HepG2 (cell line): ENCODE data around the gene FGF18. TPM values are rescaled to one million over a fixed set of nuclear protein-coding genes. Genes with fewer than 3 reads are reported as not detected.

ENCODE experiments used
- ATAC-seq: fragments of 200-7000 bp; cut with Tn5 transposase; 3 replicates; pipeline ENCODE4 v1.9.1; 2020; ENCODE audit warnings: mild to moderate bottlenecking, moderate library complexity
- BruUV-seq: library from RNA; stranded (reverse); fragments of 400-500 nt; replicated peaks from 2 replicates; lab custom pipeline; 2021; lab: Mats Ljungman, UMichigan
- CTCF ChIA-PET: fragments of 300-600 bp; formaldehyde crosslinking; extraction: SDS; loops from one replicate; lab custom pipeline; 2021; ENCODE audit warnings: low total read pairs, inconsistent platforms, low intra/inter-chr PET ratio; lab: Yijun Ruan, JAX
- POLR2A ChIA-PET: fragments of 350-600 bp; sonication (Branson Sonifier 250); formaldehyde crosslinking; loops from one replicate; lab custom pipeline; 2020; ENCODE audit warnings: antibody characterized with exemption, inconsistent platforms; lab: Yijun Ruan, JAX
- DNase-seq: peaks from one replicate; pipeline ENCODE4 v3.0.0-alpha.2; 2015; ENCODE audit warnings: low spot score
- FAIRE-seq: peaks from 3 replicates; lab custom pipeline; 2011; peaks lifted over from hg19 to GRCh38; lab: Jason Lieb, UNC
- H2AFZ ChIP-seq: one replicate; pipeline ENCODE4 v1.6.1; 2011; ENCODE audit warnings: low read length, inconsistent platforms
- H3K27ac ChIP-seq: fragments of 300-600 bp; 3 replicates; pipeline ENCODE4 v1.8.0; 2011; ENCODE audit warnings: mixed run types, mild to moderate bottlenecking, mixed read lengths, low read length, inconsistent platforms; ENCODE audit not compliant: insufficient read depth; ENCODE audit errors: extremely low read length
- H3K27me3 ChIP-seq, 2 experiments: fragments of 200-600 bp in 1 of 2; 2 replicates in 1 of 2; 3 replicates in 1 of 2; pipeline versions ENCODE4 v1.6.0 to v1.8.0; 2011; ENCODE audit warnings: low read length in 2 of 2, mild to moderate bottlenecking in 2 of 2, moderate library complexity in 2 of 2, inconsistent platforms in 1 of 2; ENCODE audit not compliant: insufficient read depth in 2 of 2, control insufficient read depth in 1 of 2
- H3K36me3 ChIP-seq, 2 experiments: fragments of 200-600 bp in 1 of 2; replicated peaks in 1 of 2; 2 replicates in 1 of 2; 3 replicates in 1 of 2; pipeline versions ENCODE4 v1.5.1 to v1.8.0; 2011; ENCODE audit warnings: low read length in 2 of 2, inconsistent platforms in 1 of 2; ENCODE audit not compliant: insufficient read depth in 2 of 2, control insufficient read depth in 1 of 2
- H3K4me1 ChIP-seq: 2 replicates; pipeline ENCODE4 v1.5.1; 2012; ENCODE audit warnings: low read length, inconsistent platforms; ENCODE audit not compliant: insufficient read depth
- H3K4me2 ChIP-seq: 2 replicates; pipeline ENCODE4 v1.6.0; 2011; ENCODE audit warnings: low read depth, low read length, inconsistent platforms
- H3K4me3 ChIP-seq, 3 experiments: fragments of 200-600 bp in 1 of 3; sonication (generic), shearing (Covaris generic) in 1 of 3; replicated peaks in 1 of 3; 2 replicates each; pipeline ENCODE4 v1.5.1; 2011 to 2016; ENCODE audit warnings: low read length in 3 of 3, inconsistent platforms in 2 of 3, low read depth in 2 of 3, mild to moderate bottlenecking in 2 of 3, control low read depth in 1 of 3, mixed read lengths in 1 of 3; ENCODE audit not compliant: insufficient read depth in 1 of 3
- H3K79me2 ChIP-seq: one replicate; pipeline ENCODE4 v1.6.1; 2011; ENCODE audit warnings: low read length, inconsistent platforms; ENCODE audit not compliant: insufficient read depth
- H3K9ac ChIP-seq: 2 replicates; pipeline ENCODE4 v1.6.0; 2011; ENCODE audit warnings: mild to moderate bottlenecking, low read depth, low read length, inconsistent platforms; ENCODE audit not compliant: insufficient read depth
- H3K9me3 ChIP-seq: 2 replicates; pipeline ENCODE4 v1.5.1; 2012; ENCODE audit warnings: mild to moderate bottlenecking, low read length
- H4K20me1 ChIP-seq: 2 replicates; pipeline ENCODE4 v1.6.0; 2011; ENCODE audit warnings: inconsistent platforms, mild to moderate bottlenecking, low read length, moderate library complexity; ENCODE audit not compliant: insufficient read depth
- ARNT ChIP-seq: fragments of 450-650 bp; IDR thresholded peaks from 2 replicates; pipeline ENCODE4 v1.6.1; 2017
- CBX5 ChIP-seq: sonication (generic); formaldehyde crosslinking; IDR thresholded peaks from 2 replicates; pipeline ENCODE4 v1.4.0; 2020; ENCODE audit warnings: missing genetic modification reagents, borderline replicate concordance
- CREBL2 ChIP-seq: sonication (generic); formaldehyde crosslinking; IDR thresholded peaks from 2 replicates; pipeline ENCODE4 v1.8.1; 2023; ENCODE audit warnings: missing genetic modification reagents, mild to moderate bottlenecking, borderline replicate concordance
- ELF1 ChIP-seq: sonication (generic); formaldehyde crosslinking; IDR thresholded peaks from 2 replicates; pipeline ENCODE4 v1.4.0; 2020; ENCODE audit warnings: missing genetic modification reagents
- FOXC1 ChIP-seq: sonication (generic); formaldehyde crosslinking; IDR thresholded peaks from 2 replicates; pipeline ENCODE4 v1.8.0; 2022; ENCODE audit warnings: mild to moderate bottlenecking, missing genetic modification reagents, borderline replicate concordance
- FOXJ3 ChIP-seq: sonication (generic); formaldehyde crosslinking; IDR thresholded peaks from 2 replicates; pipeline ENCODE4 v1.4.0; 2020; ENCODE audit warnings: missing genetic modification reagents, mild to moderate bottlenecking, borderline replicate concordance
- GTF3A ChIP-seq: sonication (generic); formaldehyde crosslinking; conservative IDR thresholded peaks from 2 replicates; pipeline ENCODE4 v1.4.0; 2020; ENCODE audit warnings: mild to moderate bottlenecking, missing genetic modification reagents
- SETDB1 ChIP-seq: sonication (generic); formaldehyde crosslinking; IDR thresholded peaks from 2 replicates; pipeline ENCODE4 v1.5.1; 2020; ENCODE audit warnings: missing genetic modification reagents, mild to moderate bottlenecking, borderline replicate concordance
- SMAD9 ChIP-seq: sonication (generic); formaldehyde crosslinking; IDR thresholded peaks from 2 replicates; pipeline ENCODE4 v1.5.1; 2020; ENCODE audit warnings: mild to moderate bottlenecking, missing genetic modification reagents
- SRSF9 ChIP-seq: fragments of 200-400 bp; formaldehyde crosslinking; IDR thresholded peaks from 2 replicates; pipeline ENCODE4 v1.6.1; 2018; ENCODE audit warnings: borderline replicate concordance, mild to moderate bottlenecking, low read depth, low read length; ENCODE audit not compliant: insufficient read depth, poor library complexity, severe bottlenecking
- SRY ChIP-seq: sonication (generic); formaldehyde crosslinking; IDR thresholded peaks from 2 replicates; pipeline ENCODE4 v1.8.0; 2022; ENCODE audit warnings: mild to moderate bottlenecking, missing genetic modification reagents
- ZNF354B ChIP-seq: sonication (generic); formaldehyde crosslinking; IDR thresholded peaks from 2 replicates; pipeline ENCODE4 v1.8.0; 2022; ENCODE audit warnings: mild to moderate bottlenecking, missing genetic modification reagents
- ZNF589 ChIP-seq: sonication (generic); formaldehyde crosslinking; conservative IDR thresholded peaks from 2 replicates; pipeline ENCODE4 v1.8.0; 2022; ENCODE audit warnings: mild to moderate bottlenecking, moderate library complexity, missing genetic modification reagents
- WGBS: methylation state at CpG from one replicate; pipeline ENCODE4 v1.1.6; 2017; ENCODE audit warnings: low lambda C conversion rate; 5-methylcytosine and 5-hydroxymethylcytosine counted together
- in situ Hi-C: cut with HindIII; loops from 2 replicates; pipeline ENCODE4 v1.10.0; 2017; ENCODE audit warnings: low pct_unique_long_range_greater_than_20kb; ENCODE audit not compliant: extremely low pct_ligation_motif_present
- intact Hi-C: fragments of 100-400 bp; cut with micrococcal nuclease; formaldehyde crosslinking; loops from one replicate; pipeline ENCODE4 v1.10.0; 2022; ENCODE audit not compliant: unreplicated experiment
- polyA plus RNA-seq, 8 experiments: library from polyadenylated mRNA; depleted of rRNA in 3 of 8; stranded (reverse) in 7 of 8; unstranded in 1 of 8; fragments of >200 nt; fragmentation: Illumina TruSeq in 4 of 8; extraction: Trizol in 4 of 8; gene quantifications; 2 replicates each; pipeline versions ENCODE4 v1.2.1 to v1.2.3, GENCODE V29; 2011 to 2016; ENCODE audit warnings: low read depth in 4 of 8, missing spikeins in 1 of 8, mixed read lengths in 1 of 8; ENCODE audit not compliant: insufficient read depth in 1 of 8
- total RNA-seq, 5 experiments: library from RNA; depleted of rRNA; stranded (reverse); fragments of >200 nt; fragmentation: Illumina TruSeq; extraction: Trizol; gene quantifications; 2 replicates each; pipeline ENCODE4 v1.2.3, GENCODE V29; 2016; ENCODE audit warnings: low read depth in 1 of 5
- TF ChIP-seq, protein P1 (sequence below): sonication (generic); formaldehyde crosslinking; IDR thresholded peaks from 2 replicates; pipeline ENCODE4 v1.4.0; 2020; ENCODE audit warnings: mild to moderate bottlenecking, low read depth, missing genetic modification reagents
- TF ChIP-seq, protein P2 (sequence below): sonication (generic); formaldehyde crosslinking; IDR thresholded peaks from 2 replicates; pipeline ENCODE4 v1.8.1; 2023; ENCODE audit warnings: mild to moderate bottlenecking, missing genetic modification reagents
- TF ChIP-seq, protein P3 (sequence below): sonication (generic); formaldehyde crosslinking; IDR thresholded peaks from 2 replicates; pipeline ENCODE4 v1.5.0; 2020; ENCODE audit warnings: missing genetic modification reagents, mild to moderate bottlenecking, borderline replicate concordance

The FGF18 gene
- total and polyA plus RNA-seq, 2 of the 13 experiments (the other 11 are each of a cell fraction or from before 2014, with no cell fraction given), result not detected

GRCh38 chr5:171464829-171465228 lies 45.4 kb downstream of the FGF18 start (continued):
- TF ChIP-seq SRSF9, result no peak
- no peak for TF ChIP-seq ZNF589 (CRISPR knock-in tag)
- no peak for TF ChIP-seq FOXC1
- no peak for TF ChIP-seq ZNF354B (CRISPR knock-in tag)
- TF ChIP-seq, protein P1, sequence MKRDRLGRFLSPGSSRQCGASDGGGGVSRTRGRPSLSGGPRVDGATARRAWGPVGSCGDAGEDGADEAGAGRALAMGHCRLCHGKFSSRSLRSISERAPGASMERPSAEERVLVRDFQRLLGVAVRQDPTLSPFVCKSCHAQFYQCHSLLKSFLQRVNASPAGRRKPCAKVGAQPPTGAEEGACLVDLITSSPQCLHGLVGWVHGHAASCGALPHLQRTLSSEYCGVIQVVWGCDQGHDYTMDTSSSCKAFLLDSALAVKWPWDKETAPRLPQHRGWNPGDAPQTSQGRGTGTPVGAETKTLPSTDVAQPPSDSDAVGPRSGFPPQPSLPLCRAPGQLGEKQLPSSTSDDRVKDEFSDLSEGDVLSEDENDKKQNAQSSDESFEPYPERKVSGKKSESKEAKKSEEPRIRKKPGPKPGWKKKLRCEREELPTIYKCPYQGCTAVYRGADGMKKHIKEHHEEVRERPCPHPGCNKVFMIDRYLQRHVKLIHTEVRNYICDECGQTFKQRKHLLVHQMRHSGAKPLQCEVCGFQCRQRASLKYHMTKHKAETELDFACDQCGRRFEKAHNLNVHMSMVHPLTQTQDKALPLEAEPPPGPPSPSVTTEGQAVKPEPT (CRISPR knock-in tag), result no peak
- TF ChIP-seq SRY (CRISPR knock-in tag), result no peak
- TF ChIP-seq ARNT, result no peak
- no peak for TF ChIP-seq FOXJ3 (CRISPR knock-in tag)
- no peak for TF ChIP-seq ELF1 (CRISPR knock-in tag)
- no peak for TF ChIP-seq SETDB1 (CRISPR knock-in tag)
- TF ChIP-seq GTF3A (CRISPR knock-in tag), result no peak
- TF ChIP-seq SMAD9 (CRISPR knock-in tag), result no peak
- no peak for TF ChIP-seq CBX5 (CRISPR knock-in tag)

DNA sequence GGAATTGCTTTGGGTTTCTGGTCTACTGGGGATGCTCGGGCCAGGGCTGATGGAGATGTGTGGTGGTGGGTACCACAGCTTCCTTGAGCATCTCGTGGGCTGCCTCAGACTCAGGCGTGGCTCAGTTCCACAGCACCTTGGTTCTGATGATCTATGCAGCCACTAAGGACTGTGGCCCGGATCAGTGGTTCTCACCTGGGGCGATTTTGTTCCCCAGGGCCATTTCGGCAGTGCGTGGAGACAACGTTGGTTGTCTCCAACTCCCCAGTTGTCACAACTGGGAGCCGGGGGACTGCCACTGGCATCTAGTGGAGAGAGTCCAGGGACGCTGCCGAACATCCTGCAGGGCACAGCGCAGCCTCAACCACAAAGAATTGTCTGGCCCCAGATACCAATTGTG lies 47.7 kb downstream of the FGF18 start:
- POLR2A ChIA-PET, result no interaction called here
- TF ChIP-seq, protein P2, sequence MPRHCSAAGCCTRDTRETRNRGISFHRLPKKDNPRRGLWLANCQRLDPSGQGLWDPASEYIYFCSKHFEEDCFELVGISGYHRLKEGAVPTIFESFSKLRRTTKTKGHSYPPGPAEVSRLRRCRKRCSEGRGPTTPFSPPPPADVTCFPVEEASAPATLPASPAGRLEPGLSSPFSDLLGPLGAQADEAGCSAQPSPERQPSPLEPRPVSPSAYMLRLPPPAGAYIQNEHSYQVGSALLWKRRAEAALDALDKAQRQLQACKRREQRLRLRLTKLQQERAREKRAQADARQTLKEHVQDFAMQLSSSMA (CRISPR knock-in tag), result no peak
- TF ChIP-seq CREBL2 (CRISPR knock-in tag), result no peak
- TF ChIP-seq, protein P3, sequence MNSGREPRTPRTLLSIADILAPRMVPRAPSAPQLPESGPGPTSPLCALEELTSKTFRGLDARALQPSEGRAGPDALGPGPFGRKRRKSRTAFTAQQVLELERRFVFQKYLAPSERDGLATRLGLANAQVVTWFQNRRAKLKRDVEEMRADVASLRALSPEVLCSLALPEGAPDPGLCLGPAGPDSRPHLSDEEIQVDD (CRISPR knock-in tag), result no peak

More for the DNA sequence above, 47.7 kb downstream of the FGF18 start:
- Histone ChIP-seq H3K4me1 (no peaks in the 10 kb centered on the region), H4K20me1 (no peaks in the 10 kb centered on the region), H3K4me2 (no peak overlapping the region), H3K36me3 (no peaks in the 10 kb centered on the region), H2AFZ (no peak overlapping the region), H3K9ac (no peak overlapping the region), H3K27ac (no peak overlapping the region), H3K27me3 (no peaks in the 10 kb centered on the region; a peak in 3 of 5 replicates), H3K79me2 (no peaks in the 10 kb centered on the region), H3K9me3 (no peaks in the 10 kb centered on the region), H3K4me3 (no peak overlapping the region)
- FAIRE-seq (no peak), DNase-seq (no peak), ATAC-seq (no peak)
- CTCF ChIA-PET, result no interaction called here
- WGBS, result 37% methylated on average over 6 of the region's 12 CpGs
- in situ Hi-C loops (no loop called here), intact Hi-C loops (no loop called here)
- no TSS peak for BruUV-seq
